COLO668 (cell line): ENCODE data around the gene LPGAT1.
"Not testable (repeated sequence)": the region's sequence is repeated elsewhere in the genome, so short reads cannot be mapped to it uniquely, and the experiment has no call there.

ENCODE experiments used
- DNase-seq: peaks from one replicate; lab custom pipeline; 2025; ENCODE audit not compliant: unreplicated experiment; lab: John Stamatoyannopoulos, UW

Gene LPGAT1, protein sequence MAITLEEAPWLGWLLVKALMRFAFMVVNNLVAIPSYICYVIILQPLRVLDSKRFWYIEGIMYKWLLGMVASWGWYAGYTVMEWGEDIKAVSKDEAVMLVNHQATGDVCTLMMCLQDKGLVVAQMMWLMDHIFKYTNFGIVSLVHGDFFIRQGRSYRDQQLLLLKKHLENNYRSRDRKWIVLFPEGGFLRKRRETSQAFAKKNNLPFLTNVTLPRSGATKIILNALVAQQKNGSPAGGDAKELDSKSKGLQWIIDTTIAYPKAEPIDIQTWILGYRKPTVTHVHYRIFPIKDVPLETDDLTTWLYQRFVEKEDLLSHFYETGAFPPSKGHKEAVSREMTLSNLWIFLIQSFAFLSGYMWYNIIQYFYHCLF

DNA sequence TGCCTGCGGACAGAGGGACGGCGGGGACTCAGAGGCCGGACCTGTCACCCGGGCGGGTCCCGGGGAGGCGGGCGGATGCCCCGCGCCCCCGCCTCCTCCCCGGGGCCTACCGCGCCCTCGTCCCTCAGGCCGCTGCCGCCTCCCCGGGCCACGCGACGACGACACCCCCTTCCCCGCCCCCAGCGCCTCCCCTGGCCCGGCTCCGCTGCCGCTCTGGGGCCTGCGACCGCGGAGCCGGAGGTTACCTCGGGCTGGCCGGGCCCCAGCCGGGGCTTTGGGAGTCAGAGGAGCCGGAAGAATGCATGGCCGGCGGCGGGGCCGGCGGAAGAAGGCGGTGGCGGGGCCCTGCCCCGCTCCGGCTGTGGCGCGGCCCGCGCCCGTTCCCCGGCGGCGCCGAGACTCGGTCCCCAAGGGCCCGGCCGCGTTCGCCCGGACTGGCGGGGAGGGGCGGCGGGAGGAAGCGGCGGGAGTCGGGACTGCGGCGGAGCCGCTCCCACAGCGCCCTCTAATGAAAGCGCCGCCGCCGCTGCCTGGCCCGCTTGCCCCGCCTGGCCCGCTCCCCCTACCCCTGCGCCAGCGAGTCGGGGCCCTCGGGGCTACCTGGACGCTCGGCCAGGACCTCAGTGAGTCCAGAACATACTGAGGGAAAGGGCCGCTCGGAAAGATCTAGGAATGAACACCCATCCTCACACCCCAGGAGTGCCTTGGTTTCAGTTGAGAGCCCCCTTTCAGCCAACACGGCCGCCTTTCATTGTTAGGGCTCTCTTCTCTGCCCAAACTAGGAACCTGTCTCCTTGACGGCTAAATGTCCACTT lies at the start of gene LPGAT1:
LPGAT1 (minus strand) TSS at position 436 of the 815 bp plus-strand sequence. CDS start 1,467 bp downstream, outside the sequence.
- DNase-seq, result peak; percentile 94

DNA sequence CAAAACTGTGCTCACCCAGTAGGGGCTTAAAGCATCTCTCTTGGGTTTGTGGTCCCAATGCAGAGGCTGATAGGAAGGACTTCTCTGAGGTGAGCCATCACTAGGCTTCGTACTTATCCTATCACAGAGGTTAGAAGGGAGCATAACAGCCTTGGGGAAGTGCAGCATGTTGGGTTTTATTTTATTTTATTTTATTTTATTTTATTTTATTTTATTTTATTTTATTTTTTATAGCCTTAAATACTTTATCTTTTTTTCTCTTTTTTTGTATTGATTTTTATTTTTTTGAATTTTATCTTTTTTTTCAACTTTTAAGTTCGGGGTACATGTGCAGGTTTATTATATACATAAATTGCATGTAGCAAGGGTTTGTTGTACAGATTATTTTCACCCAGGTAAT lies 48.9 kb upstream of the LPGAT1 start:
- no peak for DNase-seq

DNA sequence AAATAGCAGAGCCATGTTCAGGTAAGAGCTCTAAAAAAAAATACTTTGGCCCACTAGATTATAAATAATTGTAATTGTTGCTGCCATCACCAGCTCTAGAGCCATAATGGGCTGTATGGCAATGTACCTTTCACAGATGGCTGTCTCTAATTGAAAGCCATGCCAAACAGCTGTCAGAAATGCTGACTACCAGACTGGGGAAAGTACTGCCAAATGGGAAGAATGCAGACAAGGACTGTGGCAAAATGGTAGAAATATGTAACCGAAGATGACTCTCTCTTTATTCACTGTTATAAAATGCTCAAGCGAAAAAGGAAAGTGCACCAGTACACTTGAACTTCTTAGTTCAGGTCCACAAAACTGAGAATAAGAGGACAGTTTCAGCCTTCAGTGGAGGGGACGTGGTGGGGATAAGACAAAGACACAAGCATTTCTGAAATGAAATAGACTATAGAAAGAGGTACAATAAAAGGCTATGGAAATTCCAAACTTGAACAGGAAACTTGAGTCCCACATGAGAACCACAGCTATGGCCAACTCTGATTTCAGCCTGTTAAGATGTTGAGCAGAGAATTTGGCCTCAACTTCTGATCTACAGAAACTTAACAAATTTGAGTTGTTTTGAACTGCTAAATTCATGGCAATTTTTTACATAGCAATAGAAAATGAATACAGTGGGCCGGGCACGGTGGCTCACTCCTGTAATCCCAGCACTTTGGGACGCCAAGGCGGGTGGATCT lies 46.5 kb upstream of the LPGAT1 start:
- no peak for DNase-seq

DNA sequence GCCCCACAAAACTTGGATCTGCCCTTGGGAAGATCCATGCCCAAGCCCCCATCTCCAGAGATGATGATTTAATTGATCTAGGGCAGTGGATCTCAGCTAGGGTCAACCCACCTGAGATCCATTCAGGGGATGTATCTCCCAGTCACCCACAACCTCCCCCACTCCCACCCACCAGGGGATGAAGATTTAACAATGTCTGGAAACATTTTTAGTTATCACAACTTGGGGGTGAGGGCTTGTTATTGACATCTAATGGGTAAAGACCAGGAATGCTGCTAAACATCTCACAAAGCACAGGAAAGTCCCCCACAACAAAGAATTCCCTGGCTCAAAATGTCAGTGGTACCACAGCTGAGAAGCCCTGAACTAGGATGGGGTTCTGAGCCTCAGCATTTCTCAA lies 45.0 kb upstream of the LPGAT1 start:
- no peak for DNase-seq

DNA sequence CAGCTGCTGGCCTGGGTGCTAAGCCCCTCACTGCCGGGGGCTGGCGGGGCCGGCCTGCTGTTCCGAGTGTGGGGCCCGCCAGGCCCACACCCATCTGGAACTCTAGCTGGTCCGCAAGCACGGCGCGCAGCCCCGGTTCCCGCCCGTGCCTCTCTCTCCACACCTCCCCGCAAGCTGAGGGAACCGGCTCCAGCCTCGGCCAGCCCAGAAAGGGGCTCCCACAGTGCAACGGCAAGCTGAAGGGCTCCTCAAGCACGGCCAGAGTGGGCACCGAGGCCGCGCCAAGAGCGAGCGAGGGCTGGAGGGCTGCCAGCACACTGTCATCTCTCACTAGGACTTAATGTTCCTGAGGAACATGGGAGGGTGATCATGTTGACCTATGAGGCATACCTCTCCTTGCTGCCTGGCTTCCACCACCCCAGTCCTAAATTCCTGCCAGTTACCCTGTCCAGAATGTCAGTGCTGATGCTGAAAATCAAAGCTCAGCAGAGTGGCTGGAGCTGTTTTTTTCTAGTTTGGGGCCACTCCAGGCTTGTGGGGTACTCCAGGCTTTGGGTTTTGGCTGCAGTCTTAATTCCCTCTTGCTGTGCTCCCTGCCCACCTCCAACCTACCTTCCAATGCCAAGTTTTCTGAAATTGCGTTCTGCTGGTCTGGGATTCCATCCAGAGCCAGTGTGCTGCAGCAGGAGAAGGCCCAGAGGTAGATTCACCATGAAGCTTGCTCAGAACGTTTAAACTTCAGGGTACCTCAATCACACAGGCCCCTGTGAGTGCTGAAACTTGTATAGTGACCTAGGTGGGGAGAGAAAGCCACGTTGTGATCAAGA lies 44.2 kb upstream of the LPGAT1 start:
- DNase-seq, result no peak

DNA sequence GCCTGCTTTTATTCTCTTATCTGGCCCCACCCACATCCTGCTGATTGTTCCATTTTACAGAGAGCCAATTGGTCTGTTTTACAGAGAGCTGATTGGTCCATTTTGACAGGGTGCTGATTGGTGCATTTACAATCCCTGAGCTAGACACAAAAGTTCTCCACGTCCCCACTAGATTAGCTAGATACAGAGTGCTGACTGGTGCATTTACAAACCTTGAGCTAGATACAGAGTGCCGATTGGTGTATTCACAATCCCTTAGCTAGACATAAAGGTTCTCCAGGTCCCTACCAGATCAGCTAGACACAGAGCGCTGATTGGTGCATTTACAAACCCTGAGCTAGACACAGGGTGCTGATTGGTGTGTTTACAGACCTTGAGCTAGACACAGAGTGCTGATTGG lies 43.2 kb upstream of the LPGAT1 start:
- DNase-seq, result not testable (repeated sequence)

DNA sequence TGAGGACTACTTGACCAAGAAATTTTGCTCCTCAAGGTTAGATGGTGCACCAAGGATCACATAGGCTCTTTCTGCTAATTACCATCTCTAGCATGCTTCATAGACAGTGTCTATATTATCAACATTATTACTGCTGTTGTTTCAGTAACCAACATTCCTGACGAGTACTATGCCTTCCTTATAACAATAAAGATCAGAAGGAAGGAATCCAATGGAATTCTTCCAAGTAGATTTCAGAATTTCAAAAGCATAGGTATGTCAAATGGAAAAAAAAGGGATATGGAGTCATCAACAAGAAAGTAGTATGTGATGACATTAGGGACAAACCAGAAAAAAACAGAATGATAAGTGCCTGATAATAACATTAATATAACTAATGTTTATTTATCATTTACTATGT lies 39.6 kb upstream of the LPGAT1 start:
- DNase-seq, result no peak

DNA sequence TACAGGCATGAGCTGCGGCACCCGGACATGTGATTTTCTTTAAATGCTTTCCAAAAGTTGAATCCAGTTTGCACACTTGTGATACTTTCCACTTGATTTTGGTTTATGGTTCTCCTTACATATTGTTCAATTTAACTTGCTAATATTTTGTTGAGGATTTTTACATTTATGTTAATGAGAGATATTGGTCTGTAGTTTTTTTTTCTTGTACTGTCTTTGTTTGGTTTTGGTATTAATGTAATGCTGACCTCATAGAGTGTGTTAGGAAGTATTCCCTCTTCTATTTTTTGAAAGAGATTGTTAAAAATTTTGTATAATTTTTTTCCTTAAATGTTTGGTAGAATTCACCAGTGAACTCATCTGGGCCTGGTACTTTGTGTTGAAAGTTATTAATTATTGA lies 34.6 kb upstream of the LPGAT1 start:
- no peak for DNase-seq

DNA sequence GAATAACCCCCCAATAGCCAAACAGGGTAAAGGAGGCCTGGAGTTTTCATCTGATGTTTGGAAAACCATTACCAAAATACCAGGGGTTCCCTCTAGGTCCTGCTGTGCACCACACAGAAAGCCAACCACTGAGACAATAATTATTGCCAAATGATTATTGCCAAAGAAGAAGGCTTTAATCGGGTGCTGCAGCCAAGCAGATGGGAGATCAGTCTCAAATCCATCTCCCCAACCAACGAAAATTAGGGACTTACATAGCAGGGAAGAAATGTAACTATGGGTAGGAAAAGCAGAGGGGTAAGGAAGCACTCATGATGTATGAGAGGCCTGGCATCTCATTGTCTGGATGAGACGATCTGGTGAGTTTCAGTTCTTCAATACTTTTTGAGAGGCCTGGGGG lies 28.8 kb upstream of the LPGAT1 start:
- no peak for DNase-seq

DNA sequence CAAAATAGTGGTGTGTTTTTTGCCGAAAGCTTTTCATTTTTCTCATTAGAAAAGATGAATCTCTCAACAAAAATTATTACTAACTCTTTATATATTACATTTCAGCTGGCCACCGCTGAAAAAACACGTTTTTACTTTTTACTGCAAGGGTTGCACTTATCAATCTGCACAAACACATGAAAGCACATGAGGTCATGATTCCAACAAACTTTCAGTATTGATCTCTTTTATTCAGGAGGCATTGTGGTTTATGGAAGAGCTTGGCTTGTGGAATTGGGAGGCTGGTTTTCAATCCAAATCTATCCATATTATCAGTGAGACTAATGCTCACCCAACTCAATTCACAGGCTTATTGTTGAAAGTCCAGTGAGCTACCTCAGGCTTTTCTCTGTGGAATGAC lies 20.6 kb upstream of the LPGAT1 start:
- no peak for DNase-seq

DNA sequence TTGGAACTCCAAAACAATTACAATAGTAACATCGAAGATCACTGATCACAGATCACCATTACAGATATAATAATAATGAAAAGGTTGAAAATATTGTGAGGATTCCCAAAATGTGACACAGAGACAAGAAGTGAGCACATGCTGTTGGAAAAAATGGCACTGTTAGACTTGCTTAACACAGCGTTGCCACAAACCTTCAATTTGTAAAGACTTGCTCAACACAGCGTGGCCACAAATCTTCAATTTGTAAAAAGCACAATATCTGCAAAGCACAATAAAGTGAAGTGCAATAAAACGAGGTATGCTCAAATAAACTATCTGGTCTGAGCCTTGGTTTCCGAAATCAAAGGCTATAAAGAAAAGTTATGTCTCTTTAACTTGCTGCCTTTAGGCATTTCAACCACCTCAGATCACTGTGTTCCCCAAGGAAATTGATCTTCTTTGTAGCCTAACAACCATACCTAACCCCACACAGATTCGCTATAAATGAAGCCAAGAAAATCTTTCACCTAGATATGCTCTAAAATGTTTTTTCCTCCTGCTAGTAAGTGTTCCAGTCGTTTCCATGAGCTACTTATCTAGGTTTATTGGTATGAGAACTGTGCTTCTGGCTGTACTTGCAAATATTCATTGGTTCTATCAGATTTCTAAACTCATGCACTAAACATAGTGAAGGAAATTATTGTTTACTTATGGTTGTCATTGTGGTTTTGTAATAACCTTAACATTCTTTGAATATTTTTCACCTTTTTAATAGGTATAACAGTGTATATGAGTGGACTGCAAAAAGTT lies 13.1 kb upstream of the LPGAT1 start:
- no peak for DNase-seq

DNA sequence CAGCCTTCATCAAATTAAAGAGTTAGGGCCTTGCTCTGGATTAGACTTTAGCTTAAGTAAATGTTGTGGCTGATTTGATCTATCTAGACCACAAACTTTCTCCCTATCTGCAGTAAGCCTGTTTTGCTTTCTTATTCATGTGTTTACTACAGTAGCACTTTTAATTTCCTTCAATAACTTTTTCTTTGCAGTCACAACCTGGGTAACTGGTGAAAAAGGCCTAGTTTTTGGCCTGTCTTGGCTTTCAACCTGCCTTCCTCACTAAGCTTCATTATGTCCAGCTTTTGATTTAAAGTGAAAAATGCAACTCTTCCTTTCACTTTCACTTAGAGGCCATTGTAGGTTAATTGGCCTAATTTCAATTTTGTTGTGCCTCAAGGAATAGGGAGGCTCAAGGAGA lies 12.5 kb upstream of the LPGAT1 start:
- DNase-seq, result no peak

DNA sequence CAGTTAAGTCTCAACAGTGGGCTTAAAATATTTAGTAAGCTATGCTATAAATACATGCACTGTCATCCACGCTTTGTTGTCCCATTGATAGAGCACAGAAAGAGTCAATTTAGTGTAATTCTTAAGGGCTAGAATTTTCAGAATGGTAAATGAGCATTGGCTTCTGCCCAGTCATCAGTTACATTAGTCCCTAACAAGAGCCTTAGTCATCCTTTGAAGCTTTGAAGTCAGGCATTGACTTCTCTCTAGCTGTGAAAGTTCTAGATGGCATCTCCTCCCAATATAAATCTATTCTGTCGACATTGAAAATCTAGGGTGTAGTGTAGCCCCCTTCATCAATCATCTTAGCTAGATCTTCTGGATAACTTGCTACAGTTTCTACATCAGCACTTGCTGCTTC lies 12.0 kb upstream of the LPGAT1 start:
- DNase-seq, result no peak

DNA sequence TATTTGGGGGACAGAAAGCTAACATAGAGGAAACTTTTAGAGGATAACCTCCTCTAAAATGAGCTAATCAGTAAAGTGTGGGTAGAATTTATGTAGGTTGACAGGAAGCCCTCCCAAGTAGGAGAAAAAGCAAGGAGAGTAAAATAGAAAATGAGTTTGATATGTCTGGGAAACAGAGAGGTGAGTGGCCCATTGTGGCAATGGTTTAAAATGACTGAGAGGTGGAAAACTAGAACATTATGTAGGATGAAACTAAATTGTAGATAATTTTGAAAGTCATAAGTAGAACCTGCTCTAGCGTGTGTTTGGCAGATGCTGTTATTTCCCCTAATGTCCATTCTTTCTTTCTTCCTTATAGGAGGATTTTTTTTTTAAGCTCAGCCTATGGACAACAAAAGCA lies 8.5 kb upstream of the LPGAT1 start:
- no peak for DNase-seq

DNA sequence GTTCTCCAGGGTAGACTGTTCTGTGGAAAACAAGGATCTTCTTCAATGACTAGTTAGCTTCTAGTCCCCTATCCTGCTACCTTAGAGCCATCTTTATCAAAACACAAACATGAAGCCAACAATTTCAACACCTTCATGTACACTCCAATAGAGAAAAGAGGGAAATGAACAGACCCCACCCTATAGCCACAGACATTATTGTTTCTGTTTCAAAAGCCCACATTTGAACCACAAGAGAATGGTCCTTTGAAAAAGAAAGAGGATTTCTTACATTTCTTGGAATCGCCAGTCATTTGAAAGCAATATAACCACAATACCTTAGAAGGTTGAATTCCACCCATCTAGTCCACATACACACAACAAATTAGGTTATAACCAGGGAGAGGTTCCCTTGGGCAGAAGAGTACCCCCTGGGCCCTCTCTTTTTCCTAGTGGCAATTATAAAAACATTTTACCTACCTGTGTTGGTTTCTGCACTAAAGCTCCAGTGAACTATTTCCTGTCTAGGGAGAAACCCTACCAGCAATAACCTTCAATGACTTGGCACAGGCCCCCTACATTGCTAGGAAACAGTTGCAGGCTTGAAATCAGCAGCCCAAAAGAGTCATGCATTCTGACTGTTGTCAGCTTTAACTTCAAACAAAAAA lies 2.7 kb upstream of the LPGAT1 start:
- no peak for DNase-seq

DNA sequence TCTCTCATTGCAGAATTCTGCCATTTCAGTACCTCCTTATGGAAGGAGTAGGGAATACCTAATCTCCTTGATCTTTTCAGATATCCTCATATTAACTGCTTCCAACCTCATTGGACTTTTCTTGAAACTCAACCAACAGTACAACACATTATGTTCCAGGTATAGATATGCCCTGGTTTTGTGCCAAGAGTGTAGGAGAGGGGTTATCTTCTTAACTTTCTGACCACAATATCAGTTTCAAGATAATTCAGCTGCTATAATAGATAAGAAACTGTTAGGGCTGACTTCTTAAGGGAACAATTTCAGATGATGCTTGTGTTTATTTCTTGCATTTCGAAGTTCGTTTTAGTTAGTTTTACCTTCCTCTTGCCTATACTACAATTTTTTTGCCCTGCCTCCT lies 2.1 kb upstream of the LPGAT1 start:
- no peak for DNase-seq

DNA sequence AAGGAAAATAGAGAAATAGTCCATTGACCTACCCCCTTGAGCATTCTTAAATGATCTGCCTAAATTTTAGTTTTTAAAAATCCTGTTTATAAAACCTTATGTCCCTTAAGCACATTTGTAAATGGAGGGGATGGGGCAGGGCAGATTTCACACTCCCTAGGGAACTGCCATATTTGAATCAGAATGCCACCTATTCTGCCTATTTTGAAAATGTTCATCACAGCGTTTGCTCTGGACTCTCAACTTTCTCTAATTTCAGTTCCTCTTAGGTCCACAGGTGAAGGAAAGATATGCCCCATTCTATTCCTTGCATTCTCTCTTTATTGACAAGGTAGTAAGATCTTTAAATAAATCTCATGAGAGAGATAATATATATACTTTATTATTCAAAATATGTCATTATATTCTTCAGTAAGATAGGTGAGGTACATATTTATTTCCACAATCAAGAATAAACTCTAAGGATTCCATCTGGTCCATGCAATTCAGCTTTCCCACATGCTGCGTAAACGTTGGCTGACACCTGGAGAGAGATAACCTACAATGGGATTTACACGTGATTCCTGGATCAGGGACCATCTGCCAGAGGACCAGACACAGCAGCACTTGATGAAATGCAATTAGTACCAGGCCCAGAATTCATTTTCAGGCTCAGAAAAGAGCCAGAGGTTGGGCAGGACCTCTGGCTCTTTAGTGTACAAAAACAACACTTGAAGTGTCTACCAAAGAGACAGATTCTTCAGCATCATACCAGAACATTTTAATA lies 1.2 kb upstream of the LPGAT1 start:
- DNase-seq, result peak; percentile 52

DNA sequence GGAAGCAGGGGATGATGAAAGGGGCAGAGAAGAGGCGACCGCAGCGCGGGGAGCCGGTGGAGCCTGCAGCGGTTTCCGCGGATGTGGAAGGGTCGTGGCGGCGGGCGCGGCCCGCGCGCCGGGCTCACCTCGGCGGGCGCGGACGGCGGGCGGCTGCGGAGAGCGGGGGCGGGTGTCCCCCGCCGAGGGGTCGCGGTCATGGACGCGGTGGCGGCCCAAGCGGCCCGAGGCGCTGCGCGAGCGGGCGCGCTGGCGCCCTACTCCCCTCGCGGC lies 572 bp downstream of the LPGAT1 start:
- peak; percentile 79 for DNase-seq
